ENCODE measurements around the gene TRIM52. TPM values are rescaled to one million over a fixed set of nuclear protein-coding genes. Genes with fewer than 3 reads are reported as not detected.

The TRIM52 gene
- total and polyA plus RNA-seq, 2 of the 13 experiments (the other 11 are each of a cell fraction or from before 2014, with no cell fraction given), result 7.2 to 11.6 TPM

DNA sequence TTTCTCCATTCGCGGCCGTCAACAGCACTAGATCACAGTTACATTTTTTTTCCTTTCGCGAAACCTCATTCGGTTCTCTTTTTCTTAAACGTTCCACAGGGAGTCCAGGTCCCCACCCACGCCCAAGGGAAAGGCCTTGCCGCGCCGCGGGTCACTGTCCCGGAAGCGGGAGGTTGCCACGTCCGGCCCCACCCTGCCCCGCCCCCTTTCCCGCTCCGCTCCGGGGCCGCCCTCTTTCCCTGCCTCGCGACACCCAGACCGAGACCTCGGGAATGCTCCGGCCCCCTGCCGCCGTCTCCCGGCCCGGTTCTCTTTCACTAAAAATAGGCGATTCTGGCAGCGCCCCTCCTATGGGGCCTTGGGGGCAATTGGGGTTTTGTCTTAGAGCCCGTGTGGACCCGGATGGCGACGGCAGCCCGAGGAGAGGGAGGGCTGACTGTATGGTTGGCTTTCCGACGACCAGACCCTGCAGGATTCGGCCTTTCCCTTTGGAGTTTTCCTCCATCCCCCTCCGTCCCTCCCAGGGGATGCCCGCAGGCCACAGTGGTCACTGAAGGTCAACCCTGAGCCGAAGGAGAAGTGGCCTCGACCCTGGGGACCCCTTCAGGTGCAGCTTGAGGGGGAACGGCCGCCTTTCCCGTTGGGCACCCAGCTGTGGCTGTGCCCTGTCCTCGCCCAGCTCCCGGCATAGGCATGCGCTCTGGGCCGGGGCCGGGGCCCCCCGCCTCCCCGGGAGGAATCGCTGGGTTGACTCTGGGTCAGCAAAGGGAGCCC is 14.5 kb downstream of the TRIM52 start:
- Histone ChIP-seq H3K9me3 (ENCODE audit: low read length) (no peaks in the 10 kb centered on the region), H3K4me3 (replicated peaks in 1 of 3; ENCODE audit: insufficient read depth in 1 of 3, low read depth in 2 of 3, low read length in 3 of 3) (peak overlapping the region; percentile 91 to 94 (median 92)), H3K9ac (ENCODE audit: insufficient read depth, low read depth, low read length) (peak overlapping the region; percentile 96), H3K27ac (ENCODE audit: extremely low read length, insufficient read depth, low read length) (peak overlapping the region; percentile 98), H3K4me2 (ENCODE audit: low read depth, low read length) (peak overlapping the region; percentile 96), H3K4me1 (ENCODE audit: insufficient read depth, low read length) (peaks cover 45% of the 10 kb centered on the region), H2AFZ (ENCODE audit: low read length) (no peak overlapping the region), H3K27me3 (ENCODE audit: control insufficient read depth in 1 of 2, insufficient read depth in 2 of 2, low read length in 2 of 2) (no peaks in the 10 kb centered on the region; a peak in 1 of 5 replicates), H3K36me3 (replicated peaks in 1 of 2; ENCODE audit: control insufficient read depth in 1 of 2, insufficient read depth in 2 of 2, low read length in 2 of 2) (peaks cover 4 to 19% of the 10 kb centered on the region in 2 experiments), H4K20me1 (ENCODE audit: insufficient read depth, low read length) (peaks cover 39% of the 10 kb centered on the region), H3K79me2 (ENCODE audit: insufficient read depth, low read length) (peaks cover 80% of the 10 kb centered on the region)
- 0% methylated on average over 33 of the region's 55 CpGs for WGBS (ENCODE audit: low lambda C conversion rate)
- TSS peak; percentile 47 for BruUV-seq (replicated peaks)
- ChIA-PET CTCF (ENCODE audit: low intra/inter-chr PET ratio, low total read pairs) (no interaction called here), POLR2A (interaction anchor here (1.0 to 8.4 kb wide), 6 partner anchors 10 to 62 kb away, joined by 5 to 102 read pairs (median 26); partner anchors contain the start of genes TRIM41 and TRIM52)
- DNase-seq (ENCODE audit: low spot score) (peak; percentile 74), FAIRE-seq (peak; percentile 59), ATAC-seq (peak; percentile 78)
- intact Hi-C loops (cut with micrococcal nuclease; ENCODE audit: unreplicated experiment) (loop anchor here (2.0 kb wide), 1 partner anchor 14 kb away; the partner anchor contains the start of gene TRIM52), in situ Hi-C loops (cut with HindIII; ENCODE audit: extremely low pct_ligation_motif_present, low pct_unique_long_range_greater_than_20kb) (no loop called here)
- peak; percentile 73; the same call in 1 of the 2 replicates for TF ChIP-seq THAP11 (CRISPR knock-in tag; IDR thresholded peaks at IDR 0.05)
- TF ChIP-seq ZNF780A (CRISPR knock-in tag; IDR thresholded peaks at IDR 0.05), result no peak
- TF ChIP-seq TSC22D2 (CRISPR knock-in tag; IDR thresholded peaks at IDR 0.05; ENCODE audit: borderline replicate concordance), result no peak
- TF ChIP-seq KAT7 (CRISPR knock-in tag; IDR thresholded peaks at IDR 0.05; ENCODE audit: borderline replicate concordance), result 0 out of 2 replicates have a peak, but pooled peaks have one; percentile 56
- no peak for TF ChIP-seq JUNB (CRISPR knock-in tag; IDR thresholded peaks at IDR 0.05; ENCODE audit: borderline replicate concordance)
- TF ChIP-seq ADNP (CRISPR knock-in tag; IDR thresholded peaks at IDR 0.05), result no peak
- no peak for TF ChIP-seq NFE2 (CRISPR knock-in tag; IDR thresholded peaks at IDR 0.05)
- TF ChIP-seq ATM (IDR thresholded peaks at IDR 0.05; ENCODE audit: borderline replicate concordance), result no peak
- peak; percentile 70; the same call in 1 of the 2 replicates for TF ChIP-seq ZXDC (CRISPR knock-in tag; IDR thresholded peaks at IDR 0.05)
- no peak for TF ChIP-seq NFKB2 (CRISPR knock-in tag; IDR thresholded peaks at IDR 0.05; ENCODE audit: borderline replicate concordance)
- no peak for TF ChIP-seq HNRNPK (IDR thresholded peaks at IDR 0.05; ENCODE audit: low read depth, low read length, poor library complexity, severe bottlenecking)
- TF ChIP-seq ZNF703 (CRISPR knock-in tag; IDR thresholded peaks at IDR 0.05; ENCODE audit: borderline replicate concordance), result 0 out of 2 replicates have a peak, but pooled peaks have one; percentile 14
- no peak for TF ChIP-seq ZNF670 (CRISPR knock-in tag; IDR thresholded peaks at IDR 0.05; ENCODE audit: borderline replicate concordance)
- TF ChIP-seq ZNF761 (CRISPR knock-in tag; conservative IDR thresholded peaks at IDR 0.05), result no peak
- TF ChIP-seq FOSL1 (CRISPR knock-in tag; IDR thresholded peaks at IDR 0.05; ENCODE audit: borderline replicate concordance), result no peak
- no peak for TF ChIP-seq ZNF607 (CRISPR knock-in tag; IDR thresholded peaks at IDR 0.05; ENCODE audit: borderline replicate concordance)
- no peak for TF ChIP-seq CENPX (CRISPR knock-in tag; IDR thresholded peaks at IDR 0.05)
- no peak for TF ChIP-seq MIER2 (CRISPR knock-in tag; IDR thresholded peaks at IDR 0.05)
- no peak for TF ChIP-seq POLR2AphosphoS2 (IDR thresholded peaks at IDR 0.05; ENCODE audit: low read depth, low read length)
- no peak for TF ChIP-seq FOXK2 (IDR thresholded peaks at IDR 0.05)
- TF ChIP-seq RBM22 (optimal IDR thresholded peaks at IDR 0.05; ENCODE audit: low read length), result no peak
- peak; percentile 30; the same call in 1 of the 2 replicates for TF ChIP-seq HNRNPL (IDR thresholded peaks at IDR 0.05; ENCODE audit: low read depth, low read length)

Measured in HepG2 (cell line).